ENCODE measurements around the gene PRR15.

PRR15 gene

DNA sequence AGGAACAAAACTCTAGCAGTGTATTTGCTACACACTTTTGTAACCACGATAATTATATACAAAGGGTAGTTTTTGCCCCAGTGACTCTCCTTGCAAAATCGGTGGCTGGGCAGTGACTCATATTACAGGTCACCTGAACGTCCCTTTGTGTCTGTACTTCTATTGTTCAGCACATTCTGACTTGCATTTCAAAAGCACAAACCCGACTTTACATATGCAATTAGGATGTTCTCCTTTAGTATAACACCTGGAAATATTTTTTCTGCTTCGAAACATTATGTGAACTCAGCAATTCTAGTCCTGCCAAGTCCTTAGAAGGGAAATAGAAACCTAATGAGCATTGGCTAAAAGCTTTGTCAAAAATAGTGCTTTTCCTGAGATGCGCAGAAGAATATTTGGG, 6.0 kb downstream of the PRR15 start:
- Histone ChIP-seq H3K36me3 (ENCODE audit: control insufficient read depth, insufficient read depth, low read length) (no peaks in the 10 kb centered on the region), H3K27ac (ENCODE audit: low read depth, low read length) (no peak overlapping the region), H3K4me3 (ENCODE audit: low read length) (no peak overlapping the region), H3K18ac (ENCODE audit: low read length) (no peak overlapping the region), H2AK5ac (ENCODE audit: low read length) (no peak overlapping the region), H3K4me1 (ENCODE audit: control insufficient read depth, low read depth, low read length) (no peaks in the 10 kb centered on the region), H4K5ac (ENCODE audit: low read length) (no peak overlapping the region), H3K27me3 (ENCODE audit: insufficient read depth, low read length, poor library complexity) (no peaks in the 10 kb centered on the region), H2BK5ac (ENCODE audit: low read length) (no peak overlapping the region), H2BK15ac (replicated peaks; ENCODE audit: low read depth) (no peak overlapping the region), H3K23ac (ENCODE audit: low read length) (no peak overlapping the region), H3K9ac (ENCODE audit: low read length) (no peak overlapping the region), H2BK120ac (ENCODE audit: low read depth, low read length) (no peak overlapping the region), H3K79me2 (ENCODE audit: control insufficient read depth, insufficient read depth, low read length) (no peaks in the 10 kb centered on the region), H4K8ac (ENCODE audit: low read depth, low read length) (no peak overlapping the region), H3K79me1 (ENCODE audit: low read length) (no peaks in the 10 kb centered on the region), H3K4me2 (ENCODE audit: low read length) (no peak overlapping the region), H3K56ac (ENCODE audit: low read length) (no peak overlapping the region), H3K4ac (ENCODE audit: low read depth, low read length) (no peak overlapping the region)
- no CpG with 5 or more reads among the region's 6 CpGs for WGBS (ENCODE audit: extremely low coverage, insufficient coverage, low lambda C conversion rate)
- DNase-seq = no peak

DNA sequence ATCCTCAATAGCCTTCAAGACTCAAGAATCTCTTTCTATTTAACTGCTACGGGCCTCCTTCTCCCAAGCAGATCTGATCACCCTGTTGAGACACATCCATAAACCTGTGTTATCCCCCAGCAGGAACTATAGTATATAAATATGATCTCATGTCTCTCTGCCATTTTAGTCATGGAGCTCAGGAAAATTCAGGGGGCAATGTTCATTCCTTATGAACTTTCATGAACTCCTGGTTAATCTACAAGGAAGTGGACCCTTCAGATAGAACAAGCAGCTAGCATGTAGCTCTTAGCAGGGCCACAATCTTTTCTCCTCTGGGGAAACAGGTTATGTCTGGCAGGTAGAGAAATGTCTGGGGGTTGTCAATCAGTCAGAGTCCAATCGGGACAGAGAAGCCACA, 8.9 kb downstream of the PRR15 start:
- Histone ChIP-seq H2BK5ac (ENCODE audit: low read length) (no peak overlapping the region), H4K5ac (ENCODE audit: low read length) (no peak overlapping the region), H2BK120ac (ENCODE audit: low read depth, low read length) (no peak overlapping the region), H3K27ac (ENCODE audit: low read depth, low read length) (no peak overlapping the region), H2BK15ac (replicated peaks; ENCODE audit: low read depth) (no peak overlapping the region), H3K18ac (ENCODE audit: low read length) (no peak overlapping the region), H3K23ac (ENCODE audit: low read length) (no peak overlapping the region), H3K4me3 (ENCODE audit: low read length) (no peak overlapping the region), H3K4me2 (ENCODE audit: low read length) (no peak overlapping the region), H2AK5ac (ENCODE audit: low read length) (no peak overlapping the region), H3K79me1 (ENCODE audit: low read length) (no peaks in the 10 kb centered on the region), H3K56ac (ENCODE audit: low read length) (no peak overlapping the region), H3K9ac (ENCODE audit: low read length) (no peak overlapping the region), H3K79me2 (ENCODE audit: control insufficient read depth, insufficient read depth, low read length) (no peaks in the 10 kb centered on the region), H4K8ac (ENCODE audit: low read depth, low read length) (no peak overlapping the region), H3K27me3 (ENCODE audit: insufficient read depth, low read length, poor library complexity) (no peaks in the 10 kb centered on the region), H3K36me3 (ENCODE audit: control insufficient read depth, insufficient read depth, low read length) (no peaks in the 10 kb centered on the region), H3K4me1 (ENCODE audit: control insufficient read depth, low read depth, low read length) (no peaks in the 10 kb centered on the region), H3K4ac (ENCODE audit: low read depth, low read length) (no peak overlapping the region)
- no peak for DNase-seq
- no CpG with 5 or more reads among the region's 2 CpGs for WGBS (ENCODE audit: extremely low coverage, insufficient coverage, low lambda C conversion rate)

DNA sequence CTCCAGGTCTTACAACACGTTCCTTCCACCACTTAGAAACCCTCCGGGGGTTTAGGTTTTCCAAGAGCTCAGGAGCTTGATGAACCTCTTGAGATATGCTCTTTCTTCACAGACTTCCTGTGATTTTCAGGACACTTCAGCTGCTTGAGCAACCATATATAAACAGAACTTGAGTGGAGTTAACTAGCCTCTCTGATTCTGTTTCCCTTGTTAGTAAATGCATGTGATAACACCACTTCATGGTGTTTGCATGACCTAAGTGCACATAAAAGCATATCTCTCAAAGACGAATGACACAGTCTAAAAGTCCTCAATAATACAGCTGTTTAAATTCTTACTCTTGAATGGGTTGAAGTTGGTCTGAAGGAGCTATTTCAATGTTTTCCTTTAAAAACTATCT, 9.9 kb downstream of the PRR15 start:
- Histone ChIP-seq H3K79me2 (ENCODE audit: control insufficient read depth, insufficient read depth, low read length) (no peaks in the 10 kb centered on the region), H3K56ac (ENCODE audit: low read length) (no peak overlapping the region), H2BK5ac (ENCODE audit: low read length) (no peak overlapping the region), H3K4me3 (ENCODE audit: low read length) (no peak overlapping the region), H3K23ac (ENCODE audit: low read length) (no peak overlapping the region), H2BK15ac (replicated peaks; ENCODE audit: low read depth) (no peak overlapping the region), H3K4me2 (ENCODE audit: low read length) (no peak overlapping the region), H3K36me3 (ENCODE audit: control insufficient read depth, insufficient read depth, low read length) (no peaks in the 10 kb centered on the region), H3K27me3 (ENCODE audit: insufficient read depth, low read length, poor library complexity) (no peaks in the 10 kb centered on the region), H4K8ac (ENCODE audit: low read depth, low read length) (no peak overlapping the region), H2BK120ac (ENCODE audit: low read depth, low read length) (no peak overlapping the region), H3K27ac (ENCODE audit: low read depth, low read length) (no peak overlapping the region), H3K79me1 (ENCODE audit: low read length) (no peaks in the 10 kb centered on the region), H3K4ac (ENCODE audit: low read depth, low read length) (no peak overlapping the region), H2AK5ac (ENCODE audit: low read length) (no peak overlapping the region), H3K9ac (ENCODE audit: low read length) (no peak overlapping the region), H3K4me1 (ENCODE audit: control insufficient read depth, low read depth, low read length) (no peaks in the 10 kb centered on the region), H4K5ac (ENCODE audit: low read length) (no peak overlapping the region), H3K18ac (ENCODE audit: low read length) (no peak overlapping the region)
- DNase-seq = no peak
- WGBS (ENCODE audit: extremely low coverage, insufficient coverage, low lambda C conversion rate) = no CpG with 5 or more reads among the region's 3 CpGs

DNA sequence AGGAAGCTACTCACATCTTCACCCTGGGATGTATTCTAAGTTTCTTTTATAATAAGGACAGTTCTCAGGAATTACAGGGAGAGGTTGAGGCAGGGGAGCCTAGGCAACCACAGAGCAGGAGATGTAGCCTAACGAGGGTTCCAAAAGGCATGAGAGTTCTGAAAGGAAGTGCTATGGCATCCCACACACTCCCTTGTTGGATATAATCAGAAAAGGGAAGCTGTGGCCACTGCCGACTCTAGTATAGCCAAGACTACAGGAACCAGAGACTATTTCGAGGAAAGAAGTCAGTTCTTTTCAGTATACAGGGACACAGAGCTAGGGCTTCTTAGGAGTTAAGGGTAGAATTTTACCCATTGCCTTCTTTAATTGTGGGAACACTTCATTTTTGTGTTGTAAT, 11.0 kb downstream of the PRR15 start:
- H3K4me1 ChIP-seq (ENCODE audit: control insufficient read depth, low read depth, low read length) = no peaks in the 10 kb centered on the region
- no peak overlapping the region for H3K9ac ChIP-seq (ENCODE audit: low read length)
- DNase-seq = no peak
- H3K4me2 ChIP-seq (ENCODE audit: low read length) = no peak overlapping the region
- no peak overlapping the region for H2BK15ac ChIP-seq (replicated peaks; ENCODE audit: low read depth)
- H3K36me3 ChIP-seq (ENCODE audit: control insufficient read depth, insufficient read depth, low read length) = no peaks in the 10 kb centered on the region
- H3K79me1 ChIP-seq (ENCODE audit: low read length) = no peaks in the 10 kb centered on the region
- no peak overlapping the region for H3K18ac ChIP-seq (ENCODE audit: low read length)
- no peak overlapping the region for H3K4me3 ChIP-seq (ENCODE audit: low read length)
- no peak overlapping the region for H4K8ac ChIP-seq (ENCODE audit: low read depth, low read length)
- H3K56ac ChIP-seq (ENCODE audit: low read length) = no peak overlapping the region
- no peak overlapping the region for H2BK120ac ChIP-seq (ENCODE audit: low read depth, low read length)
- no peak overlapping the region for H4K5ac ChIP-seq (ENCODE audit: low read length)
- no peak overlapping the region for H3K27ac ChIP-seq (ENCODE audit: low read depth, low read length)
- WGBS (ENCODE audit: extremely low coverage, insufficient coverage, low lambda C conversion rate) = no CpG with 5 or more reads among the region's 3 CpGs
- no peaks in the 10 kb centered on the region for H3K79me2 ChIP-seq (ENCODE audit: control insufficient read depth, insufficient read depth, low read length)
- no peaks in the 10 kb centered on the region for H3K27me3 ChIP-seq (ENCODE audit: insufficient read depth, low read length, poor library complexity)
- H2AK5ac ChIP-seq (ENCODE audit: low read length) = no peak overlapping the region
- no peak overlapping the region for H2BK5ac ChIP-seq (ENCODE audit: low read length)
- no peak overlapping the region for H3K4ac ChIP-seq (ENCODE audit: low read depth, low read length)
- H3K23ac ChIP-seq (ENCODE audit: low read length) = no peak overlapping the region

DNA sequence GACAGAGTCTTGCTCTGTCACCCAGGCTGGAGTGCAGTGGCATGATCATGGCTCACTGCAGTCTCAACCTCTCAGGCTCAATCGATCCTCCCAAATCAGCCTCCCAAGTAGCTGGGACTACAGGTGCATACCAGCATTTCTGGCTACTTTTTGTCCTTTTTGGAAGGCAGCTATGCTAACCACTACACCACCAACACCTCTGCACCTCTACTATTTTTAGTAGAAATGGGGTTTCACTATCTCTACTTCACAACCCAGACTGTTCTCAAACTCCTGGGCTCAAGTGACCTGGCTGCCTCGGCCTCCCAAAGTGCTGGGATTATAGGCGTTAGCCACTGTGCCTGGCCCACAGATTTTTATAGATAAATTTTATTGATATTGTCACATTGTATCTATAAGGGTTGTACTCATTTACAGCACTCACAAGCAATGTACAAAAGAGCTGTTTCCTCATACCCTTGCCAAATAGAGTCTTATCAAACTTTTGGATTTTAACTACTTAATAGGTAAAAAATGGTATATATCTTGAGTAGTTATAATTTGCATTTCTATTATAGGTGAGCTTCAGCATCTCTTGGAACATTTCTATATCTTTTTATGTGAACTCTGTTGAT, 23.7 kb downstream of the PRR15 start:
- no peak overlapping the region for H3K27ac ChIP-seq (ENCODE audit: low read depth, low read length)
- H3K18ac ChIP-seq (ENCODE audit: low read length) = no peak overlapping the region
- H2BK5ac ChIP-seq (ENCODE audit: low read length) = no peak overlapping the region
- no peak overlapping the region for H2AK5ac ChIP-seq (ENCODE audit: low read length)
- no peaks in the 10 kb centered on the region for H3K27me3 ChIP-seq (ENCODE audit: insufficient read depth, low read length, poor library complexity)
- H3K79me1 ChIP-seq (ENCODE audit: low read length) = no peaks in the 10 kb centered on the region
- no peak overlapping the region for H2BK15ac ChIP-seq (replicated peaks; ENCODE audit: low read depth)
- no peak overlapping the region for H3K4me3 ChIP-seq (ENCODE audit: low read length)
- no peak overlapping the region for H4K5ac ChIP-seq (ENCODE audit: low read length)
- no peak overlapping the region for H3K23ac ChIP-seq (ENCODE audit: low read length)
- no peaks in the 10 kb centered on the region for H3K4me1 ChIP-seq (ENCODE audit: control insufficient read depth, low read depth, low read length)
- no peaks in the 10 kb centered on the region for H3K79me2 ChIP-seq (ENCODE audit: control insufficient read depth, insufficient read depth, low read length)
- H3K4me2 ChIP-seq (ENCODE audit: low read length) = no peak overlapping the region
- no CpG with 5 or more reads among the region's 3 CpGs for WGBS (ENCODE audit: extremely low coverage, insufficient coverage, low lambda C conversion rate)
- H3K4ac ChIP-seq (ENCODE audit: low read depth, low read length) = no peak overlapping the region
- no peak overlapping the region for H3K56ac ChIP-seq (ENCODE audit: low read length)
- no peak overlapping the region for H4K8ac ChIP-seq (ENCODE audit: low read depth, low read length)
- H3K9ac ChIP-seq (ENCODE audit: low read length) = no peak overlapping the region
- no peak overlapping the region for H2BK120ac ChIP-seq (ENCODE audit: low read depth, low read length)
- DNase-seq = no peak
- H3K36me3 ChIP-seq (ENCODE audit: control insufficient read depth, insufficient read depth, low read length) = no peaks in the 10 kb centered on the region

DNA sequence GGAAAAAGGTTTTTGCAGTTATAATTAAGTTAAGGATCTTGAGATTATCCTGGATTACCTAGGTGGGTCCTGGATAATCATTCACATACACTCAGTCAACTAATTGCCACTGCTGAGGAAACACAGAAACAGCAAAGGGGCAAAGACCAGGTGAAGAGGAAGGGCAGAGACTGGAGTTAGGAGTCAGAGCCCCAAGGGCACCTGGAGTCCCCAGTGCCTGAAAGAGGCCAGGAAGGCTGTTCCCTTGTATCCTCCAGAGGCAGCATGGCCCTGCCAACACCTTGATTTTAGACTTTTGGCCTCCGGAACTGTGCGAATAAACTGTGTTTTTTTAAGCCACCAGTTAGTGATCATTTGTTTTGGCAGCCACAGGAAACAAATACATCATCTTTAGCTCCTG, 24.6 kb downstream of the PRR15 start:
- H3K23ac ChIP-seq (ENCODE audit: low read length) = no peak overlapping the region
- H3K4ac ChIP-seq (ENCODE audit: low read depth, low read length) = no peak overlapping the region
- no peaks in the 10 kb centered on the region for H3K27me3 ChIP-seq (ENCODE audit: insufficient read depth, low read length, poor library complexity)
- no peak overlapping the region for H3K56ac ChIP-seq (ENCODE audit: low read length)
- H3K79me2 ChIP-seq (ENCODE audit: control insufficient read depth, insufficient read depth, low read length) = no peaks in the 10 kb centered on the region
- H2BK120ac ChIP-seq (ENCODE audit: low read depth, low read length) = no peak overlapping the region
- no peak overlapping the region for H3K18ac ChIP-seq (ENCODE audit: low read length)
- no peak overlapping the region for H3K27ac ChIP-seq (ENCODE audit: low read depth, low read length)
- no peak overlapping the region for H3K9ac ChIP-seq (ENCODE audit: low read length)
- H2BK5ac ChIP-seq (ENCODE audit: low read length) = no peak overlapping the region
- H2BK15ac ChIP-seq (replicated peaks; ENCODE audit: low read depth) = no peak overlapping the region
- no peak for DNase-seq
- no peak overlapping the region for H4K5ac ChIP-seq (ENCODE audit: low read length)
- H4K8ac ChIP-seq (ENCODE audit: low read depth, low read length) = no peak overlapping the region
- no peak overlapping the region for H3K4me3 ChIP-seq (ENCODE audit: low read length)
- H3K79me1 ChIP-seq (ENCODE audit: low read length) = no peaks in the 10 kb centered on the region
- H3K36me3 ChIP-seq (ENCODE audit: control insufficient read depth, insufficient read depth, low read length) = no peaks in the 10 kb centered on the region
- no peak overlapping the region for H3K4me2 ChIP-seq (ENCODE audit: low read length)
- no CpG with 5 or more reads among the region's 2 CpGs for WGBS (ENCODE audit: extremely low coverage, insufficient coverage, low lambda C conversion rate)
- no peak overlapping the region for H2AK5ac ChIP-seq (ENCODE audit: low read length)
- no peaks in the 10 kb centered on the region for H3K4me1 ChIP-seq (ENCODE audit: control insufficient read depth, low read depth, low read length)

All from mesendoderm (in vitro differentiated cells).